ENCODE data around the gene TBC1D5. TPM values are rescaled to one million over a fixed set of nuclear protein-coding genes. Genes with fewer than 3 reads are reported as not detected.

The TBC1D5 gene
- total RNA-seq, 1 donor from 2014 or later: 25.9 TPM

- intact Hi-C loops (cut with DNase I): loop anchor here (10.0 kb wide), 3 partner anchors 200 to 400 kb away; partner anchors contain the start of gene PLCL2
- no peak for DNase-seq (ENCODE audit: low spot score)
Measured at GRCh38 chr3:17234382-17234781, 508.0 kb downstream of the TBC1D5 start.

GRCh38 chr3:17233398-17233800 lies 509.0 kb downstream of the TBC1D5 start:
- no peak for DNase-seq (ENCODE audit: low spot score)
- intact Hi-C loops (cut with DNase I): loop anchor here (1.0 to 10.0 kb wide), 4 partner anchors 199 to 632 kb away; partner anchors contain the start of gene PLCL2

- DNase-seq (ENCODE audit: low spot score): no peak
- intact Hi-C loops (cut with DNase I): loop anchor here (10.0 kb wide), 3 partner anchors 198 to 398 kb away; partner anchors contain the start of gene PLCL2
Measured at GRCh38 chr3:17232442-17232841, 510.0 kb downstream of the TBC1D5 start.

- intact Hi-C loops (cut with DNase I): loop anchor here (10.0 kb wide), 3 partner anchors 197 to 397 kb away; partner anchors contain the start of gene PLCL2
- no peak for DNase-seq (ENCODE audit: low spot score)
Measured at GRCh38 chr3:17231537-17232261, 510.7 kb downstream of the TBC1D5 start.

- no peak for DNase-seq (ENCODE audit: low spot score)
- intact Hi-C loops (cut with DNase I): no loop called here
Measured at GRCh38 chr3:17227472-17227871, 515.0 kb downstream of the TBC1D5 start.

- no peak for DNase-seq (ENCODE audit: low spot score)
- intact Hi-C loops (cut with DNase I): no loop called here
Measured at GRCh38 chr3:17221529-17221928, 520.9 kb downstream of the TBC1D5 start.

GRCh38 chr3:17219593-17219992 lies 522.8 kb downstream of the TBC1D5 start:
- intact Hi-C loops (cut with DNase I): no loop called here
- no peak for DNase-seq (ENCODE audit: low spot score)

- DNase-seq (ENCODE audit: low spot score): no peak
- intact Hi-C loops (cut with DNase I): no loop called here
Measured at GRCh38 chr3:17218587-17218986, 523.8 kb downstream of the TBC1D5 start.

- no peak for DNase-seq (ENCODE audit: low spot score)
- intact Hi-C loops (cut with DNase I): no loop called here
Measured at GRCh38 chr3:17217588-17217987, 524.8 kb downstream of the TBC1D5 start.

- intact Hi-C loops (cut with DNase I): no loop called here
- DNase-seq (ENCODE audit: low spot score): no peak
Measured at GRCh38 chr3:17213102-17213501, 529.3 kb downstream of the TBC1D5 start.

- intact Hi-C loops (cut with DNase I): no loop called here
Measured at GRCh38 chr3:17207979-17208378, 534.5 kb downstream of the TBC1D5 start.

GRCh38 chr3:17207019-17207418 lies 535.4 kb downstream of the TBC1D5 start:
- intact Hi-C loops (cut with DNase I): no loop called here
- no peak for DNase-seq (ENCODE audit: low spot score)

More at GRCh38 chr3:17207979-17208378, 534.5 kb downstream of the TBC1D5 start:
- no peak for DNase-seq (ENCODE audit: low spot score)

GRCh38 chr3:17204049-17204650 lies 538.3 kb downstream of the TBC1D5 start:
- intact Hi-C loops (cut with DNase I): no loop called here
- no peak for DNase-seq (ENCODE audit: low spot score)

GRCh38 chr3:17201538-17201937 lies 540.9 kb downstream of the TBC1D5 start:
- intact Hi-C loops (cut with DNase I): no loop called here
- DNase-seq (ENCODE audit: low spot score): no peak

- intact Hi-C loops (cut with DNase I): no loop called here
- no peak for DNase-seq (ENCODE audit: low spot score)
Measured at GRCh38 chr3:17195856-17196604, 546.4 kb downstream of the TBC1D5 start.

- no peak for DNase-seq (ENCODE audit: low spot score)
- intact Hi-C loops (cut with DNase I): no loop called here
Measured at GRCh38 chr3:17195192-17195611, 547.2 kb downstream of the TBC1D5 start.

- intact Hi-C loops (cut with DNase I): no loop called here
- DNase-seq (ENCODE audit: low spot score): no peak
Measured at GRCh38 chr3:17194116-17194515, 548.3 kb downstream of the TBC1D5 start.

- DNase-seq (ENCODE audit: low spot score): no peak
- intact Hi-C loops (cut with DNase I): no loop called here
Measured at GRCh38 chr3:17192995-17193394, 549.4 kb downstream of the TBC1D5 start.

- DNase-seq (ENCODE audit: low spot score): no peak
- intact Hi-C loops (cut with DNase I): no loop called here
Measured at GRCh38 chr3:17190353-17191078, 551.9 kb downstream of the TBC1D5 start.

- intact Hi-C loops (cut with DNase I): no loop called here
- DNase-seq (ENCODE audit: low spot score): no peak
Measured at GRCh38 chr3:17188378-17188777, 554.1 kb downstream of the TBC1D5 start.

Measured in cardiac septum (tissue), 1 donor.